ENCODE data around the gene NFASC. TPM values are rescaled to one million over a fixed set of nuclear protein-coding genes. Genes with fewer than 3 reads are reported as not detected.

The NFASC gene
- total and polyA plus RNA-seq, 2 donors (not counting 3 experiments of a cell fraction or from before 2014, with no cell fraction given) = not detected

- H2AFZ ChIP-seq (ENCODE audit: low read depth, low read length) = no peak overlapping the region
- no TSS peak for BruUV-seq (replicated peaks)
- H3K79me2 ChIP-seq (ENCODE audit: control insufficient read depth, insufficient read depth, low read length) = no peaks in the 10 kb centered on the region
- dilution Hi-C loops (cut with MboI; ENCODE audit: extremely low pct_ligation_motif_present, low sequenced_read_pairs) = no loop called here
- H3K4me3 ChIP-seq (replicated peaks in 1 of 3; ENCODE audit: insufficient read depth in 1 of 3, low read depth in 1 of 3, low read length in 3 of 3) = no peak overlapping the region
- H3K9me3 ChIP-seq (replicated peaks; ENCODE audit: control insufficient read depth, insufficient read depth, low read length) = no peaks in the 10 kb centered on the region
- no peaks in the 10 kb centered on the region for H3K36me3 ChIP-seq (ENCODE audit: control insufficient read depth in 2 of 2, extremely low read depth in 1 of 2, insufficient read depth in 2 of 2, low read length in 2 of 2)
- no peaks in the 10 kb centered on the region for H4K20me1 ChIP-seq (replicated peaks; ENCODE audit: control insufficient read depth, extremely low read depth, insufficient read depth, low read length)
- H3K9me1 ChIP-seq (replicated peaks; ENCODE audit: control insufficient read depth, extremely low read depth, insufficient read depth, low read length) = no peaks in the 10 kb centered on the region
- TF ChIP-seq GATA2 (IDR thresholded peaks at IDR 0.05; ENCODE audit: insufficient read depth, insufficient read length, low read depth, low read length) (no peak), POLR2AphosphoS5 (IDR thresholded peaks at IDR 0.05; ENCODE audit: insufficient read depth, low read depth, low read length) (no peak), CTCF (IDR thresholded peaks at IDR 0.05; ENCODE audit: extremely low read depth in 1 of 2, insufficient read depth in 1 of 2, low read depth in 1 of 2, low read length in 2 of 2) (no peak), FOS (IDR thresholded peaks at IDR 0.05; ENCODE audit: borderline replicate concordance, insufficient read depth, low read length) (no peak), EZH2 (IDR thresholded peaks at IDR 0.05; ENCODE audit: borderline replicate concordance, low read depth, low read length, severe bottlenecking) (no peak), MAX (IDR thresholded peaks at IDR 0.05; ENCODE audit: insufficient read depth, insufficient read length) (no peak), MYC (IDR thresholded peaks at IDR 0.05; ENCODE audit: low read depth, low read length) (no peak), POLR2A (IDR thresholded peaks at IDR 0.05; ENCODE audit: low read depth, low read length) (no peak), JUN (IDR thresholded peaks at IDR 0.05; ENCODE audit: borderline replicate concordance, insufficient read depth, insufficient read length, low read depth) (no peak)
- no peak overlapping the region for H3K27ac ChIP-seq (ENCODE audit: insufficient read depth, low read depth, low read length)
- no peak overlapping the region for H3K9ac ChIP-seq (replicated peaks; ENCODE audit: extremely low read depth, insufficient read depth, low read length)
- peaks cover 19 to 23% of the 10 kb centered on the region in 2 experiments for H3K27me3 ChIP-seq (ENCODE audit: control insufficient read depth in 2 of 2, insufficient read depth in 2 of 2, low read length in 2 of 2)
- H3K4me1 ChIP-seq (ENCODE audit: control insufficient read depth, extremely low read depth, insufficient read depth, low read length) = no peaks in the 10 kb centered on the region
- intact Hi-C loops (cut with micrococcal nuclease) = no loop called here
- DNase-seq (ENCODE audit: low read depth, low spot score) (no peak), FAIRE-seq (no peak)
- ChIA-PET CTCF (interaction anchor here (1.8 kb wide), 1 partner anchor 99 kb away, joined by 5 read pairs; no protein-coding TSS in a partner anchor), POLR2A (no interaction called here)
- no peak overlapping the region for H3K4me2 ChIP-seq (ENCODE audit: insufficient read depth, low read length)
These were observed 92.3 kb downstream of the NFASC start for GRCh38 chr1:204962742-204963632.
